H1 (cell line): ENCODE results near the gene NAALADL1. TPM values are rescaled to one million over a fixed set of nuclear protein-coding genes. Genes with fewer than 3 reads are reported as not detected.

Source experiments
- CBX5 ChIP-seq: fragments of 300-800, 300-1000 bp; sonication (generic); IDR thresholded peaks from 2 replicates; pipeline ENCODE4 v1.7.1; 2016; ENCODE audit warnings: antibody characterized with exemption, low read length, low read depth
- CBX8 ChIP-seq: fragments of 300-800, 300-1000 bp; sonication (generic); IDR thresholded peaks from 2 replicates; pipeline ENCODE4 v1.7.1; 2016; ENCODE audit warnings: low read depth, low read length, borderline replicate concordance
- CHD2 ChIP-seq: IDR thresholded peaks from 2 replicates; pipeline ENCODE4 v1.6.1; 2012; ENCODE audit warnings: low read length, improper control_type of control experiment
- CHD7 ChIP-seq: fragments of 300-600 bp; sonication (generic); IDR thresholded peaks from 2 replicates; pipeline ENCODE4 v1.7.1; 2012; ENCODE audit warnings: low read length, moderate library complexity, mild to moderate bottlenecking, inconsistent platforms; ENCODE audit not compliant: insufficient replicate concordance
- CTCF ChIP-seq, 3 experiments: IDR thresholded peaks; 1 replicate in 2 of 3; 2 replicates in 1 of 3; pipeline versions ENCODE4 v1.5.1 to v1.6.1; 2011; ENCODE audit warnings: low read length in 3 of 3, mild to moderate bottlenecking in 3 of 3, inconsistent platforms in 2 of 3, low read depth in 1 of 3, moderate library complexity in 1 of 3; ENCODE audit not compliant: insufficient read depth in 1 of 3; ENCODE audit errors: control extremely low read depth in 1 of 3
- JUN ChIP-seq: IDR thresholded peaks from 2 replicates; pipeline ENCODE4 v1.6.1; 2011; ENCODE audit warnings: low read depth, mild to moderate bottlenecking, improper control_type of control experiment, low read length
- RBBP5 ChIP-seq: IDR thresholded peaks from 2 replicates; pipeline ENCODE4 v1.7.1; 2012; ENCODE audit warnings: low read depth, mild to moderate bottlenecking, inconsistent platforms, low read length, moderate library complexity, borderline replicate concordance
- polyA plus RNA-seq, 7 experiments: library from polyadenylated mRNA; depleted of rRNA in 3 of 7; stranded (reverse) in 5 of 7; unstranded in 2 of 7; fragments of >200 nt in 5 of 7; fragments of 200-250 nt in 2 of 7; gene quantifications; 1 replicate in 5 of 7; 2 replicates in 1 of 7; 4 replicates in 1 of 7; pipeline versions ENCODE4 v1.2.1 to v1.2.3, GENCODE V29; 2011 to 2013; ENCODE audit warnings: missing spikeins in 2 of 7, mixed read lengths in 2 of 7
- total RNA-seq: library from RNA; stranded (reverse); fragmentation: NEBNext Ultra II Directional; extraction: Animal tissue kit (Norgen Biotek cat#: 25700); gene quantifications from 2 replicates; pipeline ENCODE4 v1.2.1, GENCODE V29; 2021

NAALADL1 gene
- total and polyA plus RNA-seq, 2 of the 8 experiments (the other 6 are each of a cell fraction or from before 2014, with no cell fraction given): 7.5 to 9.9 TPM

GRCh38 chr11:65072631-65072966 lies 14.2 kb upstream of the NAALADL1 start (continued):
- TF ChIP-seq CHD7 (no peak), CHD2 (no peak), RBBP5 (no peak), CBX5 (no peak), CBX8 (no peak), CTCF (IDR thresholded peaks at IDR 0.05; ENCODE audit: control extremely low read depth in 1 of 3, insufficient read depth in 1 of 3, low read depth in 1 of 3, low read length in 3 of 3) (no peak), JUN (no peak)
